HepG2 (cell line): ENCODE results near the gene HEXIM1. TPM values are rescaled to one million over a fixed set of nuclear protein-coding genes. Genes with fewer than 3 reads are reported as not detected.

Source experiments
- ATAC-seq: fragments of 200-7000 bp; cut with Tn5 transposase; 3 replicates; pipeline ENCODE4 v1.9.1; 2020; ENCODE audit warnings: mild to moderate bottlenecking, moderate library complexity
- BruUV-seq: library from RNA; stranded (reverse); fragments of 400-500 nt; replicated peaks from 2 replicates; lab custom pipeline; 2021; lab: Mats Ljungman, UMichigan
- CTCF ChIA-PET: fragments of 300-600 bp; formaldehyde crosslinking; extraction: SDS; loops from one replicate; lab custom pipeline; 2021; ENCODE audit warnings: low total read pairs, inconsistent platforms, low intra/inter-chr PET ratio; lab: Yijun Ruan, JAX
- POLR2A ChIA-PET: fragments of 350-600 bp; sonication (Branson Sonifier 250); formaldehyde crosslinking; loops from one replicate; lab custom pipeline; 2020; ENCODE audit warnings: antibody characterized with exemption, inconsistent platforms; lab: Yijun Ruan, JAX
- DNase-seq: peaks from one replicate; pipeline ENCODE4 v3.0.0-alpha.2; 2015; ENCODE audit warnings: low spot score
- FAIRE-seq: peaks from 3 replicates; lab custom pipeline; 2011; peaks lifted over from hg19 to GRCh38; lab: Jason Lieb, UNC
- H2AFZ ChIP-seq: one replicate; pipeline ENCODE4 v1.6.1; 2011; ENCODE audit warnings: low read length, inconsistent platforms
- H3K27ac ChIP-seq: fragments of 300-600 bp; 3 replicates; pipeline ENCODE4 v1.8.0; 2011; ENCODE audit warnings: mixed run types, mild to moderate bottlenecking, mixed read lengths, low read length, inconsistent platforms; ENCODE audit not compliant: insufficient read depth; ENCODE audit errors: extremely low read length
- H3K27me3 ChIP-seq, 2 experiments: fragments of 200-600 bp in 1 of 2; 2 replicates in 1 of 2; 3 replicates in 1 of 2; pipeline versions ENCODE4 v1.6.0 to v1.8.0; 2011; ENCODE audit warnings: low read length in 2 of 2, mild to moderate bottlenecking in 2 of 2, moderate library complexity in 2 of 2, inconsistent platforms in 1 of 2; ENCODE audit not compliant: insufficient read depth in 2 of 2, control insufficient read depth in 1 of 2
- H3K36me3 ChIP-seq, 2 experiments: fragments of 200-600 bp in 1 of 2; replicated peaks in 1 of 2; 2 replicates in 1 of 2; 3 replicates in 1 of 2; pipeline versions ENCODE4 v1.5.1 to v1.8.0; 2011; ENCODE audit warnings: low read length in 2 of 2, inconsistent platforms in 1 of 2; ENCODE audit not compliant: insufficient read depth in 2 of 2, control insufficient read depth in 1 of 2
- H3K4me1 ChIP-seq: 2 replicates; pipeline ENCODE4 v1.5.1; 2012; ENCODE audit warnings: low read length, inconsistent platforms; ENCODE audit not compliant: insufficient read depth
- H3K4me2 ChIP-seq: 2 replicates; pipeline ENCODE4 v1.6.0; 2011; ENCODE audit warnings: low read depth, low read length, inconsistent platforms
- H3K4me3 ChIP-seq, 3 experiments: fragments of 200-600 bp in 1 of 3; sonication (generic), shearing (Covaris generic) in 1 of 3; replicated peaks in 1 of 3; 2 replicates each; pipeline ENCODE4 v1.5.1; 2011 to 2016; ENCODE audit warnings: low read length in 3 of 3, inconsistent platforms in 2 of 3, low read depth in 2 of 3, mild to moderate bottlenecking in 2 of 3, control low read depth in 1 of 3, mixed read lengths in 1 of 3; ENCODE audit not compliant: insufficient read depth in 1 of 3
- H3K79me2 ChIP-seq: one replicate; pipeline ENCODE4 v1.6.1; 2011; ENCODE audit warnings: low read length, inconsistent platforms; ENCODE audit not compliant: insufficient read depth
- H3K9ac ChIP-seq: 2 replicates; pipeline ENCODE4 v1.6.0; 2011; ENCODE audit warnings: mild to moderate bottlenecking, low read depth, low read length, inconsistent platforms; ENCODE audit not compliant: insufficient read depth
- H3K9me3 ChIP-seq: 2 replicates; pipeline ENCODE4 v1.5.1; 2012; ENCODE audit warnings: mild to moderate bottlenecking, low read length
- H4K20me1 ChIP-seq: 2 replicates; pipeline ENCODE4 v1.6.0; 2011; ENCODE audit warnings: inconsistent platforms, mild to moderate bottlenecking, low read length, moderate library complexity; ENCODE audit not compliant: insufficient read depth
- MAFG ChIP-seq: sonication (generic); formaldehyde crosslinking; IDR thresholded peaks from 2 replicates; pipeline ENCODE4 v1.5.1; 2020; ENCODE audit warnings: mild to moderate bottlenecking, missing genetic modification reagents
- NFE2 ChIP-seq: sonication (generic); formaldehyde crosslinking; IDR thresholded peaks from 2 replicates; pipeline ENCODE4 v1.4.0; 2020; ENCODE audit warnings: missing genetic modification reagents
- RBM22 ChIP-seq: fragments of 200-400 bp; formaldehyde crosslinking; optimal IDR thresholded peaks from 2 replicates; pipeline ENCODE3; 2017; ENCODE audit warnings: mild to moderate bottlenecking, low read length, moderate library complexity
- RXRA ChIP-seq: sonication (generic); formaldehyde crosslinking; IDR thresholded peaks from 2 replicates; pipeline ENCODE4 v1.5.1; 2020; ENCODE audit warnings: missing genetic modification reagents
- ZNF232 ChIP-seq: sonication (generic); formaldehyde crosslinking; IDR thresholded peaks from 2 replicates; pipeline ENCODE4 v1.4.0; 2020; ENCODE audit warnings: missing genetic modification reagents, borderline replicate concordance
- ZNF382 ChIP-seq: sonication (generic); formaldehyde crosslinking; IDR thresholded peaks from 2 replicates; pipeline ENCODE4 v1.5.0; 2020; ENCODE audit warnings: missing genetic modification reagents, mild to moderate bottlenecking, borderline replicate concordance
- WGBS: methylation state at CpG from one replicate; pipeline ENCODE4 v1.1.6; 2017; ENCODE audit warnings: low lambda C conversion rate; 5-methylcytosine and 5-hydroxymethylcytosine counted together
- in situ Hi-C: cut with HindIII; loops from 2 replicates; pipeline ENCODE4 v1.10.0; 2017; ENCODE audit warnings: low pct_unique_long_range_greater_than_20kb; ENCODE audit not compliant: extremely low pct_ligation_motif_present
- intact Hi-C: fragments of 100-400 bp; cut with micrococcal nuclease; formaldehyde crosslinking; loops from one replicate; pipeline ENCODE4 v1.10.0; 2022; ENCODE audit not compliant: unreplicated experiment
- polyA plus RNA-seq, 8 experiments: library from polyadenylated mRNA; depleted of rRNA in 3 of 8; stranded (reverse) in 7 of 8; unstranded in 1 of 8; fragments of >200 nt; fragmentation: Illumina TruSeq in 4 of 8; extraction: Trizol in 4 of 8; gene quantifications; 2 replicates each; pipeline versions ENCODE4 v1.2.1 to v1.2.3, GENCODE V29; 2011 to 2016; ENCODE audit warnings: low read depth in 4 of 8, missing spikeins in 1 of 8, mixed read lengths in 1 of 8; ENCODE audit not compliant: insufficient read depth in 1 of 8
- total RNA-seq, 5 experiments: library from RNA; depleted of rRNA; stranded (reverse); fragments of >200 nt; fragmentation: Illumina TruSeq; extraction: Trizol; gene quantifications; 2 replicates each; pipeline ENCODE4 v1.2.3, GENCODE V29; 2016; ENCODE audit warnings: low read depth in 1 of 5
- TF ChIP-seq, protein P1 (sequence below): sonication (generic); formaldehyde crosslinking; IDR thresholded peaks from 2 replicates; pipeline ENCODE4 v1.4.0; 2020; ENCODE audit warnings: low read depth, mild to moderate bottlenecking, missing genetic modification reagents
- TF ChIP-seq, protein P2 (sequence below): sonication (generic); formaldehyde crosslinking; IDR thresholded peaks from 2 replicates; pipeline ENCODE4 v1.9.0; 2021; ENCODE audit warnings: missing genetic modification reagents, mild to moderate bottlenecking, borderline replicate concordance

HEXIM1 gene
- total and polyA plus RNA-seq, 2 of the 13 experiments (the other 11 are each of a cell fraction or from before 2014, with no cell fraction given): 10.5 to 16.6 TPM

DNA sequence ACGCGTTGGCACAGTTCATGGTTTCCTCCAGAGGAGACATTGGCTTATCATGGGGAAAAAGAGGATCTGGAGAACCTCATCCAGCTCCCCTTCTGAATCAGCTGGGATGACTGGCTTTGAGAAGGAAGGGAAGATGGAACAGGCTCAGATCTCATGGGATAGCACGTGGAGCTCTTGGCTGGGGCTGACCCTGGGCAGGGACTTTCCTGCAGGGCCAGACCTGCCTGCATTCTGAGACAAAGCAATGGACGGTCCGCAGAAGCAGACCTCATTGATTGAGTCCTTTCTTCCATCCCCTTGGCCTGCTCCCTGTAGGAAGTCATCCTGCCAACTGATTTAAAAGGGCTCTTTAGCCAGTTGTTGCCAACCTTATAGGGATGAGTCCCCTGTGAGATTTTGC, 42.2 kb upstream of the HEXIM1 start:
- Histone ChIP-seq H3K4me1 (peaks cover 37% of the 10 kb centered on the region), H3K9me3 (no peaks in the 10 kb centered on the region), H2AFZ (no peak overlapping the region), H3K27ac (no peak overlapping the region), H4K20me1 (no peaks in the 10 kb centered on the region), H3K27me3 (no peaks in the 10 kb centered on the region), H3K36me3 (peaks cover 41 to 61% of the 10 kb centered on the region in 2 experiments), H3K4me2 (no peak overlapping the region), H3K9ac (no peak overlapping the region), H3K4me3 (no peak overlapping the region), H3K79me2 (no peaks in the 10 kb centered on the region)
- in situ Hi-C loops: loop anchor here (10.0 kb wide), 1 partner anchor 181 kb away; no protein-coding TSS in a partner anchor
- 95% methylated on average over 5 of the region's 5 CpGs for WGBS
- intact Hi-C loops: no loop called here
- no peak for DNase-seq
- 0 out of 2 replicates have a peak, but pooled peaks have one; percentile 17 for TF ChIP-seq NFE2 (CRISPR knock-in tag)
- TF ChIP-seq ZNF232 (CRISPR knock-in tag): no peak
- no TSS peak for BruUV-seq
- FAIRE-seq: no peak
- POLR2A ChIA-PET: no interaction called here
- no peak for ATAC-seq
- CTCF ChIA-PET: interaction anchor here (1.0 kb wide), 1 partner anchor 27 kb away, joined by 3 read pairs; the partner anchor contains the start of gene PLCD3

DNA sequence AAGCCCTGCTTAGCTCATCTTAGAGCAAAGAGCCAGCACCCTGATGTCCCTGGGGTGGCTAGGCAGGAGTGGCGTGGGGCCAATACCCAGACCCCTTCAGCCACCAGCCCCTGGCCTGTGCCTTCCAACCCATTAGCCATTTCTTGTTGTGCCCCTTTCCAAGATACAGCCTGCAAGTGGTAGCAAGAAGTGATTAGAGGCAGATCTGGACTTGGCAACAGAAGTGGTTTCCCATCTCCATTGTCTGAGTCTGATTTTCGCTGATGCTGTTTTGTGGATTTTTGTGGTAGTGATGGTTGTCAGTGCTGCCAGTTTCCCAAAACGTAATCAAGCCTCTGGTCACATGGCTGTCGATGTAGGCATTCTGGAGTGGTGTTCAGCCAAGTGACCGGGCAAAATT, 41.7 kb upstream of the HEXIM1 start:
- Histone ChIP-seq H3K79me2 (no peaks in the 10 kb centered on the region), H2AFZ (no peak overlapping the region), H3K36me3 (peaks cover 41 to 61% of the 10 kb centered on the region in 2 experiments), H3K9me3 (no peaks in the 10 kb centered on the region), H4K20me1 (no peaks in the 10 kb centered on the region), H3K27me3 (no peaks in the 10 kb centered on the region), H3K27ac (no peak overlapping the region), H3K9ac (no peak overlapping the region), H3K4me2 (no peak overlapping the region), H3K4me3 (no peak overlapping the region), H3K4me1 (peaks cover 37% of the 10 kb centered on the region)
- ChIA-PET POLR2A (no interaction called here), CTCF (no interaction called here)
- TF ChIP-seq ZNF382 (no peak), RXRA (no peak), RBM22 (peak; percentile 95), MAFG (CRISPR knock-in tag) (no peak)
- TF ChIP-seq, protein P1, sequence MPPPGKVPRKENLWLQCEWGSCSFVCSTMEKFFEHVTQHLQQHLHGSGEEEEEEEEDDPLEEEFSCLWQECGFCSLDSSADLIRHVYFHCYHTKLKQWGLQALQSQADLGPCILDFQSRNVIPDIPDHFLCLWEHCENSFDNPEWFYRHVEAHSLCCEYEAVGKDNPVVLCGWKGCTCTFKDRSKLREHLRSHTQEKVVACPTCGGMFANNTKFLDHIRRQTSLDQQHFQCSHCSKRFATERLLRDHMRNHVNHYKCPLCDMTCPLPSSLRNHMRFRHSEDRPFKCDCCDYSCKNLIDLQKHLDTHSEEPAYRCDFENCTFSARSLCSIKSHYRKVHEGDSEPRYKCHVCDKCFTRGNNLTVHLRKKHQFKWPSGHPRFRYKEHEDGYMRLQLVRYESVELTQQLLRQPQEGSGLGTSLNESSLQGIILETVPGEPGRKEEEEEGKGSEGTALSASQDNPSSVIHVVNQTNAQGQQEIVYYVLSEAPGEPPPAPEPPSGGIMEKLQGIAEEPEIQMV (CRISPR knock-in tag): no peak
- TF ChIP-seq, protein P2, sequence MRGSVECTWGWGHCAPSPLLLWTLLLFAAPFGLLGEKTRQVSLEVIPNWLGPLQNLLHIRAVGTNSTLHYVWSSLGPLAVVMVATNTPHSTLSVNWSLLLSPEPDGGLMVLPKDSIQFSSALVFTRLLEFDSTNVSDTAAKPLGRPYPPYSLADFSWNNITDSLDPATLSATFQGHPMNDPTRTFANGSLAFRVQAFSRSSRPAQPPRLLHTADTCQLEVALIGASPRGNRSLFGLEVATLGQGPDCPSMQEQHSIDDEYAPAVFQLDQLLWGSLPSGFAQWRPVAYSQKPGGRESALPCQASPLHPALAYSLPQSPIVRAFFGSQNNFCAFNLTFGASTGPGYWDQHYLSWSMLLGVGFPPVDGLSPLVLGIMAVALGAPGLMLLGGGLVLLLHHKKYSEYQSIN (CRISPR knock-in tag): no peak
- no peak for DNase-seq
- in situ Hi-C loops (loop anchor here (10.0 kb wide), 1 partner anchor 182 kb away; no protein-coding TSS in a partner anchor), intact Hi-C loops (no loop called here)
- FAIRE-seq: no peak
- no TSS peak for BruUV-seq
- no peak for ATAC-seq
- 90% methylated on average over 5 of the region's 5 CpGs for WGBS
